Activated CD8-positive, alpha-beta memory T cell treated with anti-CD3 and anti-CD28 coated beads for 48 hours (primary cell): Measurements from ENCODE around the gene PAK2.
"Not testable (repeated sequence)": the region's sequence is repeated elsewhere in the genome, so short reads cannot be mapped to it uniquely, and the experiment has no call there.

Source experiments
- DNase-seq, 3 experiments: peaks; one replicate each; pipeline ENCODE4 v3.0.0-alpha.2; 2020; ENCODE audit warnings: low read depth in 2 of 3, low spot score in 2 of 3

PAK2 gene

DNA sequence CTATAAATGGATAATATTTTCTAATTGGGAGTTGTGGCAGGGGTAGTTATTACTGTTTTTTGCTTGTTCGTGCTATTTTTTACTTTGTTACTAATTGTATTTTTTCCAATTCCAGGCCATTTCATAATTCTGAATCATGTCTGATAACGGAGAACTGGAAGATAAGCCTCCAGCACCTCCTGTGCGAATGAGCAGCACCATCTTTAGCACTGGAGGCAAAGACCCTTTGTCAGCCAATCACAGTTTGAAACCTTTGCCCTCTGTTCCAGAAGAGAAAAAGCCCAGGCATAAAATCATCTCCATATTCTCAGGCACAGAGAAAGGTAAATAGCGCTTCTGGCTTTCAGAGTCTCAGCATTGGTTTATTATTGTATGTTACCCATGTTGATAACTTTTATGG is 42.9 kb downstream of the PAK2 start:
- DNase-seq = no peak

- DNase-seq = no peak
Observed at GRCh38 chr3:196788528-196788927, 48.9 kb downstream of the PAK2 start.

- DNase-seq = no peak
Observed at GRCh38 chr3:196789885-196790359, 50.3 kb downstream of the PAK2 start.

DNA sequence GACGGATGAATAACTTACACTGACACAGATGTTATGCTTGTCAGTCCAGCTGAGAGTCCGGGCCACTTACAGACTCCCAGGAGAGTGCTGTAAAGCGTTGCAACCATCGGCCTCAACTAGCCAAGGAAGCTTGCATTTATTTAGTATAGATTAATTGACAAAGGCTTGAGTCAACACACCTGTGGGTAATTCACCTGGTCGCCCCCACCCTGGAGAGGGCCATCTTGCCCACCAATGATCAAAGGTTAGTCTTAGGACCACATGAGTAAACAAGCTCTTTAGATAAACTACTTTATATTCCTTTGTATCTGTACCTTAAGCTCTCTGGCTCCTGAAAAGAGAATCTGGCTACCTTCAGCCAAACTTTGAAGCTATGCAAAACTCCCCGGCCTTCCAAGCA is 51.0 kb downstream of the PAK2 start:
- DNase-seq = no peak

- DNase-seq = no peak
Observed at GRCh38 chr3:196792771-196793170, 53.1 kb downstream of the PAK2 start.

DNA sequence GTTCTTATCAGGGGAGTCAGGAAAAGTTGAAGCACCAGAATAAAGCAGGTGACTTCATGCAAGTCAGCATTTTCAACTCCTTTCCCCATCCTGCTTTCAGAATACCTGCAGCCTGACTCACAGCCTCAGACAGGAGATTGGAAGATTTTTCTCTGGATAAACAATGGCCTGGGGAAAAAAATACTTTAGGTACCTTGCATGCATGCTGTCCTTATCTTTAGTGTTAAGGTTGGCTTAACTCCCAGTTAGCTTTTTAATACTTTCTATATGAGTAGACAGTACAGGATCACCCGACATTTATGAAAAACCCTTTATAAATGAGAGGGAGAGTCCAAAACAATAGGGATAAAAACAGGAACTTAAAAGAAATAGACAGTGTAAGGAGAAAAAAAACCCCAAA is 53.6 kb downstream of the PAK2 start:
- no peak for DNase-seq

GRCh38 chr3:196794467-196794866 is 54.8 kb downstream of the PAK2 start:
- no peak for DNase-seq

DNA sequence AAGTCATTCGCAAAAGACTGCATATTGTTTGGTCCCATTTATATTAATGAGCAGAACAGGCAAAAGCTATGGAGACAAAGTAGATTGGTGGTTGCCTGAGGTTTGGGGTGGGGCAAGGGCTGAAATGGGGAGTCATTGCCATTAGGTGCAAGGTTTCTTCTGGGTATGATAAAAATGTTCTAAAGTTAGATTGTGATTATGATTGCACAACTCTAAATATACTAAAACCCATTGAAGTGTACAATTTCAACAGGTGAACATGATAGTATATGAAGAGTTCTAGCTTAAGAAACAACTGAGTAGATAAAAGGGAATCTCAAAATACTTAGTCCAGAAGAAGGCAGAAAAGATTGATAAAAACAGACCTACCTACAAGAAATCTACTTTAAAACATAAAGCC is 56.7 kb downstream of the PAK2 start:
- no peak for DNase-seq

- no peak for DNase-seq
Observed at GRCh38 chr3:196800742-196801434, 61.2 kb downstream of the PAK2 start.

DNA sequence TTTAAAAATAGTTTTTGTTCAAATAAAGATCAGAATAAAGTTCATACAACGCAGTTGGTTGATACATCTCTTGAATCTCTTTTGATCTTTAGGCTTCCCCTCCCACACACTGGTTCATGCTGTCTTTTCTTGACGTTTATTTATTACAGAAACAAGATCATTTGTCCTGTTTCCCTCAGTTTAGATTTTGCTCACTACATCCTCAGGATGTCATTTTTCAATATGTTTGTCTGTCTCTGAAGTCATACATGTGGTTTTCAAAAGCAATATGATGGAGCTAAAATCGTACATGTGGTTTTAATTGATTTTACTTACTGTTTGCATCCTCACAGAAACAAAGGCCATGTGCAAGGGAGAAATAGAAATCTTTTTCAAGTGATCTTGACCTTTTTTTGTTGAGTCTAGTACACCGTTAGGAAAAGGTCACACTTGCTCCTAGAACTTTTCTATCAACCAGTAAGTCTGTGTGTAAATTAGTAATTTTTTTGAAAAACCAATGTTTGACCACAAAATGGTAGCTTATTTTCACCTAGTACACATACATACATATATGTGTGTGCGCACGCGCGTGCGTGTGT is 64.3 kb downstream of the PAK2 start:
- DNase-seq = no peak

DNA sequence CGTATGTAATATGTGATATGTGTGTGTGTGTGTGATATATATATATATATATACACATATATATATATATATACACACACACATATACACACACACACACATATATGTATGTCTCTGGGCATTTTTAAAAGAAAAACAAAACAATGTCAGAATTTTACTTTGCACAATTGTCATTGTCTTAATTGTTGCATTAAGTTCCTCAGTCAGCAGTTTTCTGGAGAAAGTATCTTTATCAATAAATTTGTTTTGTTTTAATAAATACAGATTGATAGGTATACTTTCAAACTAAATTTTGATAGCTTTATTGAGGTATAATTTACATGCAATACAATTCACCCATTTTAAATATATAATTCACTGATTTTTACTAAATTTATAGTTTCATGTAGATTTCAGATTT is 65.1 kb downstream of the PAK2 start:
- no peak for DNase-seq

GRCh38 chr3:196810963-196811581 is 71.4 kb downstream of the PAK2 start:
- DNase-seq = no peak

GRCh38 chr3:196812853-196813252 is 73.2 kb downstream of the PAK2 start:
- no peak for DNase-seq

GRCh38 chr3:196813903-196814302 is 74.2 kb downstream of the PAK2 start:
- no peak for DNase-seq

DNA sequence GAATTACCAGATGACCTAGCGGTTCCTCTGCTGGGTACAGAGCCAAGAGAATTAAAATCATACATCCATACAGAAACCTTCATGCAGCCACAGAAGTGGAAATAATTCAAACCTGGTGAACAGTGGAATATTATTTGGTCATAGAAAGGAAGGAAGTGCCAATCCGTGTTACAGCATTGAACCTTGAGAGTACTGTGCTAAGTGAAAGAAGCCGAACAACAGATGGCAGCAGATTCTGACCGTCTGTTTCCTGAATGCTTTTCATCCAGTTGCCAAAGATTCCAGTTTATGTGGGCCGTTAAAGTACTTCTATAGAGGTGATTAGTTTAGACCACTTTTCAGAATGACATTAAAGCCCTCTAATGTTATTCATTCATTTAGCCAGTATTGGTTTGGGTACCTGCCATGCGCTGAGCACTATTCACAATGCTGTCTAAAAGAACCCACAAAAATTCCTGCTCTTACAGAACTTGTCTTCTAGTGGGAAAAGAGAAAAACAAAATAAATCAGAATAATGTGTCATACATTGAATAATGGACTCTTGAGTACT is 82.2 kb downstream of the PAK2 start:
- no peak for DNase-seq

DNA sequence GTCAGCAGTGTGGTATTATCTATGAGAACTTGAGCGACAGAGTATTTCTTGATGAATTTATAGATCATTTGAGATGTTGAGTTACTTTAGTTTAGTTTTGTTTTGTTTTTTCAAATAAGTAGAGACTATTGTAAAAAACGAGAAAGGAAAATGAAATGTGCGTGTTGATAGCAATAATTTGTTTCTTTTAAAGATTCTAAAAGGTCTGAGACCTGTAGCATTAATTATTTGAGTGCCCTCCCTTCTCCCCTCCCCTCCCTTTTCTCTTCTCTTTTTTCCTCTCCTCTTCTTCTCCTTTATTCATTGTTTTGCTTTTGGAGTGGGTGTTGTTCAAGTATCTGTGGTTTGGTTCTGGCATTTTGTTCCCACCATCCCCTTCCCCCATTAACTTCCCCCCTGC is 90.0 kb downstream of the PAK2 start:
- not testable (repeated sequence) for DNase-seq

GRCh38 chr3:196835086-196835485 is 95.4 kb downstream of the PAK2 start:
- DNase-seq = no peak

DNA sequence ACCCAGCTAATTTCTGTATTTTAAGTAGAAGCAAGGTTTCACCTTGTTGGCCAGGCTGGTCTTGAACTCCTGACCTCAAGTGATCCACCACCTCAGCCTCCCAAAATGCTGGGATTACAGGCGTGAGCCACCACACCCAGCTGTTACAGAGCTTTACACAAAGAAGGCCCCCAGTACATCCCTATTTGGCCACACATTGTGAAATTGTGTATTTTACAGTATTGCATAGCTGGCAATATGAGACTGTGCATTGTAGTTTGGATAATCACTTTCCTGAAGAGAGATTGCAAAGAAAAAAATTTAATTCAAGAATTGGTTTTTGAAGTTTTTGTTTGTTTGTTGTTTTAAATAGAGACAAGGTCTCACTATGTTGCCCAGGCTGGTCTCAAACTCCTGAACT is 97.0 kb downstream of the PAK2 start:
- not testable (repeated sequence) for DNase-seq

GRCh38 chr3:196837819-196838420 is 98.3 kb downstream of the PAK2 start:
- peak; percentile 15 to 45 (median 26) for DNase-seq

DNA sequence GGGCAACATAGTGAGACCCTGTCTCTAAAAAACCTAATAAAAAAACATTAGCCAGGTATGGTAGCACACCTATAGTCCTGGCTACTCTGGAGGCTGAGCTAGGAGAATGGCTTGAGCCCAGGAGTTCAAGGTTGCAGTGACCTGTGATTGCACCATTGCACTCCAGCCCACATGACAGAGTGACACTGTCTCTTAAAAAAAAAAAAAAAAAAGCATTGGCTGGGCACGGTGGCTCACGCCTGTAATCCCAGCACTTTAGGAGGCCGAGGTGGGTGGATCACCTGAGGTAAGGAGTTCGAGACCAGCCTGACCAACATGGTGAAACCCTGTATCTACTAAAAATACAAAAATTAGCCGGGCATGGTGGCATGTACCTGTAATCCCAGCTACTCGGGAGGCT is 99.7 kb downstream of the PAK2 start:
- not testable (repeated sequence) for DNase-seq

DNA sequence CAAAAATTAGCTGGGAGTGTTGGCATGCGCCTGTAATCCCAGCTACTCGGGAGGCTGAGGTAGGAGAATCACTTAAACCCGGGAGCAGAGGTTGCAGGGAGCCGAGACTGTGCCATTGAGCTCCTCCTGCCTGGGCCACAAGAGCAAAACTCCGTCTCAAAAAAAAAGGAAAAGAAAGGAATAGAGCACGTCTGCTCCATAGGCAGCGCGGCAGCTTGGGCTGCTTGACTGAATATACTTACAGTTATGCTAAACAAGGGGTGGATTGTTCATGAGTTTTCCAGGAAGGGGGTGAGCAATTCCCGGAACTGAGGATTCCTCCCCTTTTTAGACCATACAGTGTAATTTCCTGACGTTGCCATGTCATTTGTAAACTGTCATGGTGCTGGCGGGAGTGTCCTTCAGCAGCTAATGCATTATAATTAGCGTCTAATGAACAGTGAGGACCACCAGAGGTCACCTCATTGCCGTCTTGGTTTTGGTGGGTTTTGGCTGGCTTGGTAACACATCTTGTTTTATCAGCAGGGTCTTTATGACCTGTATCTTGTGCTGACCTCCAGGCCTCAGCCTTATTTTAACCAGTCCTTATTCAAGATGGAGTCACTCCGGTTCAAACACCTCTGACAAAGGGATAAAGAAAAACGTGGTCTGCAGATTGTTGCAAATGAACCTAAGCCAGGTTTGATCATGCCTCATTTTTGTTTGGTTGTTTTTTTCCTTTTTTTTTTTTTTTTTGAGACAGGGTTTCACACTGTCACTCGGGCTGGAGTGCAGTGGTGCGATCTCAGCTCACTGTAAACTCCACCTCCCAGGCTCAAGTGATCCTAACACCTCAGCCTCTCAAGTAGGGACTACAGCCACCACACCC is 103.1 kb downstream of the PAK2 start:
- DNase-seq = no peak
